GM04504 (cell line): ENCODE results near the gene MED12L.

Source experiments
- DNase-seq: peaks from one replicate; pipeline ENCODE4 v3.0.0-alpha.2; 2012; ENCODE audit warnings: low read depth

Gene MED12L

DNA sequence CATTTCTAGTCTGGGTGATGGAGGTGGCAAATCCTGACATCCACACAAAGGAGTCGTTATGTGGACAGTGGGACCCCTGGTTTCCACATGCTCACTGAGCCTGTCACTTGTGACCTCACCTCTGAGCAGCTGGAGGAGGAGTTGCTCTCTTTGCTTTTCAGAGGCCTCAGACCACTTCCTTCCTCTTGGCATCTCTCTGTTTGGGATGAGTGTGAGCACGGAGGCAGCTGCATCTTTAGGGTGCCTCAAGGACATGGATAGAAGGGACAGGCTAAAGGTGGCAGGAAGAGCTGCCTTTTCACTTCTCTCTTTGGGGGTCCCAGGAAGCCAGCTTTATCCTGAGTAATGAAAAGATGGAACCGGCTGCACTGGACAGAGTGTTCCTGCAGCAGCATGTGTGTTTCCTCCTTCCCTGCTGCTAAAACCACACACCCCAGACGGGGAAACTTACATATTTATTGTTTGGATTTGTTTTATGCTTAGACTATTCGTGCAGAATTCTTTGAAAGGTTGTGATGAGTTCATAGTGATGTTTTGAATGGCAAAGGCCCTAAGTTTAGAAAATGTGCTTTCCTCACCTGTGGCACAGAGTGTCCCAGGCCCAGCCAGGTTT, 85.8 kb downstream of the MED12L start:
- no peak for DNase-seq

DNA sequence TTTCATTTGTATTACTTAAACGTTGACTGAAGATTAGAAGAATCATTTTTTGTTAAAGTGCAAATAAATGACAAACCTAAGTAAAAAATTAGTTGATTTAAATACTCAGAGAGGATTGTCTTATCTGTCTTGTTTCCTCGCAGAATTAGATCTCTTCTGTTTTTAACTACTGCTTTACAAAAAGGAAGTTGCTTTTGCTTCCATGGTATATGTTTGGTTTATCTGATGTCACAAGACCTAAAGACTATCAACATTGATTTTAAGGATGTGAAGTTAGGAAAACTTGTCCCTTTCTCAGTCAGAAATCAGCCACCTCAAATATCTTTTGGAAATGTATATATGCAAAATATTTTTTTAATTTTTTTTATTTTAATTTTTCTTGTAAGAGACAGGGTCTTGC, 88.9 kb downstream of the MED12L start:
- no peak for DNase-seq

GRCh38 chr3:151175952-151176351, 90.5 kb downstream of the MED12L start:
- no peak for DNase-seq

DNA sequence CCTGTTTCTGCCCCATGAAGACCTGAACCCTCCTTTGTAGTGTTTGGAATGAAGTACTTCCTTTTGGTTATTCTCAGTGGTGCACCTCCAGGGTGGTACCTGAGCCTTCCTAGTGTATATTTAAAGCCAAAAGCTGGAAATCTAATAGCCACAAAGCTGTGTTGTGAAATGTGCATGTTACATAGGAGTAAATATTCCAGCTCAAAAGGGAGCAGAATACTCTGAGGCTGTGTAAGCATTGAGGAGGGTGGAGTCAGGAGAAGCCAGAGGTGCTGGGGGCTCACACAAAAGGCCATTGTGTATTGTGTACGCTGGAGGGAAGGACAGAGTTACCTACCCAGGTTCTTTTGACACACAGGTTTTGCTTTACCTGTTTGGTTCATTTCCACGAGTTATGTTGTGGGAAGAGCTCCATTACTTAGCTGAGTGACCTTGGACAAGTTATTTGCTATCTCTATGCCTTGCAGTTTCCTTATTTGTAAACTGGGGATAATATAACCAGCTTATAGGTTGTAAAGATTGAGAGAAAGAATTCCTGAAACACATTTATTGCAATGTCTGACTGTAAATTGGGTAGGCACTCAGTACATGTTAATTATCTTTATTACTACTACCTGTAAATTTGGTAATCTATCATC, 92.9 kb downstream of the MED12L start:
- DNase-seq = no peak

- no peak for DNase-seq
Measured at GRCh38 chr3:151182349-151183079, 97.0 kb downstream of the MED12L start.

DNA sequence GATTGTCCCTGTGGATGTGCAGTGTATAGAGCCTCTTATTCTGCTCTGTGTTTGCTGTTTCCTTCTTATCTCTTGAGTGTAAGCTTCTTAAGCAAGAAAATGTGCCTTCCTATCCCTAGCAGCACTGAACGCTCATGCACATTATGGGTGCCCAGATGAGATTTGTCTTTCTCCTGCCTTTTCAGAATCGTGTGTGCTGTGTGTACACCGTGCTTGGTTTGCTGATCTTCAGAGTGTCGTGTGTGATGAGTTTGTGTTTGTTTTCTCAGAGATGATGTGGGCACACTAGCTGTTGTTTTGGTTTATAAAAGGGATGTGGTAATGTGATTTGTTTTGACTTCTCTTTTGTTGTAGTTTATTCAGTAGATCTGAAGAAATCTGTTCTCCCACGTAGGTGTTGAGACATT, 97.8 kb downstream of the MED12L start:
- DNase-seq = no peak

DNA sequence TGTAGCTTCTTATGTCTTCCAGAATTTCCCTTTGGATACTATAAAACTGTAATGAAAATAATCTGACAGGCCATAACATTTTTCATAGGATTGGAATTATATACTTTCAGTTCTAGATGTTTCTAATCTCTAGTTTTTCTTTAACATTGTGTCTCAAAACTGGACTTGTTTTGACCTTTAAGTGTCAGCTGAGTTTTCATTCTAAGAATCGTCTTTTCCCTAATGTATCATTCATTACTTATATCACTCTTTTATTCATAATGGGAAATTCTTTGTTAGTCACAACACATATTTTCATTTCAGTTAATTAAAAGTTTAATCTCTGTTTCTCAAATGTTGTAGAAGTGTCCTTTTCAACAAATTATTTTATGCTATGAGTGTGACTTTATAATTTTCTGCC, 105.6 kb downstream of the MED12L start:
- no peak for DNase-seq

- no peak for DNase-seq
Measured at GRCh38 chr3:151192545-151192944, 107.1 kb downstream of the MED12L start.

GRCh38 chr3:151195826-151196225, 110.4 kb downstream of the MED12L start:
- no peak for DNase-seq

DNA sequence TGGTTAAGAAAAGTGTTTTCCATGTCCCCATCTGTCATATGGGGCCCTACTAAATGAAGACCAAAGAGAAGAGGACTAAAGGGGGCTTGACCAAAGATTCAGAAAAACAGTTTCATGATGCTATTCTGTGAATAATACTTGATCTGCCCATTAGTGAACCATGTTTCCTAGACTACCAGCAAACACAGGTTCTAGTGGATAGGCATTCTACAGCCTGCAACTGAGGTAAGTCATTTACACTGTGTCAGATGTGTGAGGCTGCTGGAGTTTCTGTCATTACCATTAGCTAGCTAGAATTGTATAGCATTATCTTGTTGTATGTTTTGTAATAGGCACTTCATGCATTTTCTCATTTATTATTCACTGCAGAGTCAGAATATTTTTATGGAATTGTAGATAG, 111.0 kb downstream of the MED12L start:
- no peak for DNase-seq

DNA sequence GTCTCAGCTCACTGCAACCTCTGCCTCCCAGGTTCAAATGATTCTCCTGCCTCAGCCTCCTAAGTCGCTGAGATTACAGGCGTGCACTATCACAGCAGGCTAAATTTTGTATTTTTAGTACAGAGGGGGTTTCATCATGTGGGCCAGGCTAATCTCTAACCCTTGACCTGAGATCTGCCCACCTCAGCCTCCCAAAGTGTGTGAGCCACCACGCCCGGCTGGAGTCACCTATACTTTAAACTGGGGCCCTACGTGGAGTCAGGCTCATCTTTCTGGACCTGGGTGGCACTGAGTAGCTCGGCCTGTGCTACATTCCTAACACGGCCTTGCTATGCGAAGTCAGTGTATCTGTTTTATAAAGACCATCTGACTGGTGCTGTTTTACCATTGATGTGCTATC, 111.8 kb downstream of the MED12L start:
- no peak for DNase-seq

DNA sequence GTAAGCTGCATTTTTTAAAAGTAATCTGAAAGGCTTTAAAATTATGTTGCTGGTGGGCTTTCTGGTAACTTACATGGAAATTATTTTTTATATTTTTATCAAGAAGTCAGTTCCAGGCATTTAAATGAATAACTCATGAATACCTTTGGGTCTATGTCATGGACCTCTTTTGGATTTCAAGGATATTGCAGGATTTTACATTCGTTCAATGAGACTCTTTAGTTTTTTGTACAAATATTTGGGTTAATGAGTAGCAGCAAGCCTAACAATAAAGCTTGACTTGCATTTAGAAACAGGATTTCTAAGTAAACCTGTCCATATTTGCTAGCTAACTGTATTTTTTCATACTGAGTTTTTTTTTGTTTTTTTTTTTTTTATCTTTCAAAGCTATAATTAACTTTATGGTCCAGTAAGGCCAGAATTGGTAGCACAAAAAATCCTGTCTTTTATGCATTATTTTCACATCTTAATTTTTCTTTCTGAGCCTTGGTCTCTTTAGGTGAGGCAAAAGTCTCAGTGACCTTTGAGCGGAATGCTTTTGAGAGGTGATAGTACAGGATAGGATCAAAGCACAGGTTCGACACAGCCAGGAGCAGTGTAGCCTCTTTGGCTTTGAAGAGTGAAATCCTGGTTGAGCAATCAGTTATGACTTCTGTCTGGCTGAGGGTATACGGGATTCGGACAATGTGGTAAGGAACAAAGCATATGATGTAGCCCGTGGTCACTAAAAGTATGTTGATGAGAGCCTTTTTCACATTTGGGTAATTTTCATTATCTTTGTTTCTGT, 112.7 kb downstream of the MED12L start:
- DNase-seq = no peak

- DNase-seq = no peak
Measured at GRCh38 chr3:151198849-151199248, 113.4 kb downstream of the MED12L start.

- DNase-seq = no peak
Measured at GRCh38 chr3:151199554-151200438, 114.3 kb downstream of the MED12L start.

GRCh38 chr3:151200586-151200985, 115.1 kb downstream of the MED12L start:
- DNase-seq = no peak

- DNase-seq = no peak
Measured at GRCh38 chr3:151201051-151201730, 115.7 kb downstream of the MED12L start.

DNA sequence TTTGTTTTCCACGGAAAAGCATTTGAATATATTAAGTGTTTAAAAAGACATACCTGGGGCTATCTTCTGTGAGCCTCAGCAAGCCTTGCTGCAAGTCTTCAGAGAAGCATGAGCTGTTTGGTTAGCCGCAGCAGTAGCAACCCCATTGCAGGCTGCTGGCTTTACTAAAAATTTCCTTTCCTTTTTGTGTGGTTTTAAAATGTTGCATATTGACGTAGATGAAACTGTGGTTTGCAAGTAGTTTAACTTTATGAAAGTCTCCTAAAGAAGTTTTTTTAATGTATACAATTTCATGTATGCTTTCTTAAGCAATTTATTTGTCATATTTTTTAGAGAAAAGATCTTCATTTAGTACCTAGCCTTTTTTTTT, 117.6 kb downstream of the MED12L start, which contains the start of gene GPR171:
TSS of gene GPR171 (minus strand) at position 166 of the 370 bp plus-strand sequence. CDS start 3,830 bp downstream, outside the sequence.
- no peak for DNase-seq

- no peak for DNase-seq
Measured at GRCh38 chr3:151204530-151205402, 119.3 kb downstream of the MED12L start.

GRCh38 chr3:151205482-151205881, 120.0 kb downstream of the MED12L start:
- no peak for DNase-seq

- no peak for DNase-seq
Measured at GRCh38 chr3:151206201-151206600, 120.7 kb downstream of the MED12L start.
